ENCODE results near the gene CLEC1B.

Gene CLEC1B

DNA sequence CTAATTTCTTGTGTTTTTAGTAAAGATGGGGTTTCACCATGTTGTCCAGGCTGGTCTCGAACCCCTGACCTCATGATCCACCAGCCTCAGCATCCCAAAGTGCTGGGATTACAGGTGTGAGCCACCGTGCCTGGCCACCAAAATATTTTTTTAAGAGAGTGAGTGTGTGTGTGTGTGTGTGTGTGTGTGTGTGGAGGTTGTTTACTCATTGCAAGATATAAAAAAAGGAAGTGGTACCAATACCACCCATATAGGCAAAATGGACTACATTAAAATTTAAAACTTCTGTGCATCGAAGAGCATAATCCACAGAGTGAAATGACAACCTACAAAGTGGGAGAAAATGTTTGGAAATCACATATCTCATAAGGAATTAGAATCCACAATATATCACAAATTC is 51.2 kb downstream of the CLEC1B start:
- DNase-seq (ENCODE audit: low spot score): no peak
- in situ Hi-C loops (cut with MboI; ENCODE audit: low sequenced_read_pairs, unreplicated experiment): no loop called here
- TF ChIP-seq, protein P1, sequence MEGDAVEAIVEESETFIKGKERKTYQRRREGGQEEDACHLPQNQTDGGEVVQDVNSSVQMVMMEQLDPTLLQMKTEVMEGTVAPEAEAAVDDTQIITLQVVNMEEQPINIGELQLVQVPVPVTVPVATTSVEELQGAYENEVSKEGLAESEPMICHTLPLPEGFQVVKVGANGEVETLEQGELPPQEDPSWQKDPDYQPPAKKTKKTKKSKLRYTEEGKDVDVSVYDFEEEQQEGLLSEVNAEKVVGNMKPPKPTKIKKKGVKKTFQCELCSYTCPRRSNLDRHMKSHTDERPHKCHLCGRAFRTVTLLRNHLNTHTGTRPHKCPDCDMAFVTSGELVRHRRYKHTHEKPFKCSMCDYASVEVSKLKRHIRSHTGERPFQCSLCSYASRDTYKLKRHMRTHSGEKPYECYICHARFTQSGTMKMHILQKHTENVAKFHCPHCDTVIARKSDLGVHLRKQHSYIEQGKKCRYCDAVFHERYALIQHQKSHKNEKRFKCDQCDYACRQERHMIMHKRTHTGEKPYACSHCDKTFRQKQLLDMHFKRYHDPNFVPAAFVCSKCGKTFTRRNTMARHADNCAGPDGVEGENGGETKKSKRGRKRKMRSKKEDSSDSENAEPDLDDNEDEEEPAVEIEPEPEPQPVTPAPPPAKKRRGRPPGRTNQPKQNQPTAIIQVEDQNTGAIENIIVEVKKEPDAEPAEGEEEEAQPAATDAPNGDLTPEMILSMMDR (IDR thresholded peaks at IDR 0.05; ENCODE audit: borderline replicate concordance, control extremely low read depth, extremely low read depth, insufficient read depth, missing control alignments): no peak

DNA sequence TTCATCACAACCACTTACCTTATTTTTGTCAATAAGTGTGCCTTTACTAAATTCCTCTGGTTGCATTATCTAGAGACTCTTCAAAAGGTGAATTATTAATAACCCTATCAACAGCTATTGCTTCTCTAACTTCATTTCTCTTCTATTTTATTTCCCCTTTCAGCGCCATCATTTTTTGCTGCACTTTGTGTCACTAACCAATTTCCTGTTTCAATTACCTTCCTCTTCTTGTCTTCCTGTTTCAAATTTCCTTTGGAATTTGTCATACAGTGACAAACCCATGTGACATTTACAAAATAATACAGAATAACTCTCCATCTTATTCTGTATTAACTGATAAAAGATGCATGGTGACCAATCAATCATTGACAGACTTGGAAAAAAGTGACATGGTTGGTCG is 54.5 kb downstream of the CLEC1B start:
- DNase-seq (ENCODE audit: low spot score): no peak
- in situ Hi-C loops (cut with MboI; ENCODE audit: low sequenced_read_pairs, unreplicated experiment): no loop called here

DNA sequence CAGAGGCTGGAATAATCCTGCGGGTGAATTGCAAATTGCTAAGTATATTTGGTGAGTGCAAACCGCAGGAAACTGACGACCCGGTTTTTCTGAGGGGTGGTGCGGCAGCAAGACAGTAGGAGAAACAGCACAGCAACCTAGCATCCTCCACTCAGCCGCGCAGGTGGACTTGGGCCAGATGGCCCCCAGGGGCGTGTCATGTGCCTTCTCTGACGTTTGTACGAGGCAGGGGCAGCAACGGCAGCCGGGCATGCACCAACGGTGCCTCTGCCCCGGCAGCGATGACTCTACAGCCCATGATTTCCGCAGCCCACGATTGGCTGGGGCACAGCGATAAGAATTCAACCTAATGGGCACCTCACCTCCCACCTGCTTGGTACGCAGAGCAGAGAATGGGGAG is 55.7 kb downstream of the CLEC1B start:
- TF ChIP-seq, protein P1 (IDR thresholded peaks at IDR 0.05; ENCODE audit: borderline replicate concordance, control extremely low read depth, extremely low read depth, insufficient read depth, missing control alignments): no peak
- DNase-seq (ENCODE audit: low spot score): no peak

More for the DNA sequence above, 54.5 kb downstream of the CLEC1B start:
- TF ChIP-seq, protein P1 (IDR thresholded peaks at IDR 0.05; ENCODE audit: borderline replicate concordance, control extremely low read depth, extremely low read depth, insufficient read depth, missing control alignments): no peak

More for the DNA sequence above, 55.7 kb downstream of the CLEC1B start:
- in situ Hi-C loops (cut with MboI; ENCODE audit: low sequenced_read_pairs, unreplicated experiment): no loop called here

All from GM13976 (cell line).